HG03457 (cell line): ENCODE measurements around the gene CA12.
"Not testable (repeated sequence)": the region's sequence is repeated elsewhere in the genome, so short reads cannot be mapped to it uniquely, and the experiment has no call there.

ENCODE experiments used
- ATAC-seq: cut with Tn5 transposase; IDR thresholded peaks from one replicate; pipeline ENCODE4 v1.9.1; 2021; ENCODE audit warnings: moderate number of reproducible peaks; ENCODE audit not compliant: unreplicated experiment

The CA12 gene

DNA sequence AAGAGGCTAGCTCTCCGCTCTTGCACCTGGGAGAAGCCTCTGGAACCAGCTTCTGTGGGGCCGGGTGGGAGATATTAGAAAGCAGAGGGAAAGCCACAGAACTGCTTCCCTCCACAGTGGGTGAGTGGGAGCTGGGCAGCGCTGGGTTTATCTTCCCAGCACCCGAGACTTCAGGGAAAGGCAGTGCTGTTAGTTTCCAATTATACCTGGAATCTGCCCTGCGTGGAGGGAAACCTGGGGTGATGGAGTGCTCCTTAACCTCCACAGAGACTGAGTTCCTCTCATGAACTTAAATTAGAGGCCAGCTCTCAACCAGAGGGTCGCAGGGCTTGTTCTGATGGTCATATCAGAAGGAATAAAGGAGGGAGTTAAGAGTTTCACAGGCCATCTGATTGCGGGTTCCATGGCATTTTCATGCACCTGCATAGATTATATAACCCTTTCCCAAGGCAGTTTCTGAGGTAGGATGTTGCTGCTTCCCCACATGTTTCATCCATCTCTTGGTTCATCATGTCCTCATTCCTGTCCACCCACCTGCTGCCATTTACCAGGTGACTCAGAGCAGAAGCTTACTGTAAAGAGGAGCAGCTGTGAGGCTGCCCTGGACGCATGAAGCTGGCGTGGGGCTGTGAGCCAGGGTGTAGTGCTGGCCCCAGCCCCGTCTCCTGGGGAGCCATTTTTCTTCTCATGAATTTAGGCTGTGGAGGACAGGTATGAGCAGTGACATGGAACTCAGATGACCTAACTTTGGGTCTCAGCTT lies 42.5 kb downstream of the CA12 start:
- ATAC-seq, result no peak

DNA sequence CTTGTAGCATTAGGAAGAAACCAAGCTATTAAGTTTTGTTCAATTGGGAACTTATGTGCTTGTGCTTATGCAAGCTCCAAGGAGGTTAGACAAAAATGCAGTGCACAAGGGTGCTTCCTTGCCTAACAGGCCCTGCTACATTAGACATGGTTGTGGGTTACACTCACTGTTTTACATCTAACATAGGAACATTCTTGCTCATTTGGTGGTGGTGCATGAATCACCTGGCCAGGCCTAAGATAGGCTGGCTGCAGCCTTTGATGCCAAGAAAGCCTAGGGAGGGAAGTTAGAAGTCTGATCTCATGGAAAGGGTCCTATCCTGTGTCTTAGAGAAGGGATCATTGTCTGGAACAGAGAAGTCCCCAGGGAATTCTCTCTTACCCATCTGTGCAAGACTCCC lies 43.5 kb downstream of the CA12 start:
- ATAC-seq, result no peak

DNA sequence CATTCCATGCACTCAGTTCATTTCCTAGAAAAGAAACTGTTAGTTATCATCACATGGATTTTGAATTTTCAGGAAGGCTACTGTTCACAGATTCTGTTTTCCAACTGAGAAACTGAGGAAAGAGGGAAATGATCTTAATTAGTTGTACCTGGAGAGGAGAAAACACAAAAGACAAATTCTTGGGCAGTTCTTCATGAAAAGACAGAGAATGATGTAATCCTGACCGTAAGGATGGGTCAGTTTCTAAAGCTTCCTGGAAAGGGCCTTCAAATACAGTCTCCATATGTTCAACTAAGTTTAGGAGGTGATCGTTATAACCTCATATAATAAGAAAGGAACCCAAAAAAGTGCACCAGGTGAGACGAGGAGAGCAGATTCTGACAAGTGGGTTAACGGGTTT lies 44.6 kb downstream of the CA12 start:
- ATAC-seq, result no peak

DNA sequence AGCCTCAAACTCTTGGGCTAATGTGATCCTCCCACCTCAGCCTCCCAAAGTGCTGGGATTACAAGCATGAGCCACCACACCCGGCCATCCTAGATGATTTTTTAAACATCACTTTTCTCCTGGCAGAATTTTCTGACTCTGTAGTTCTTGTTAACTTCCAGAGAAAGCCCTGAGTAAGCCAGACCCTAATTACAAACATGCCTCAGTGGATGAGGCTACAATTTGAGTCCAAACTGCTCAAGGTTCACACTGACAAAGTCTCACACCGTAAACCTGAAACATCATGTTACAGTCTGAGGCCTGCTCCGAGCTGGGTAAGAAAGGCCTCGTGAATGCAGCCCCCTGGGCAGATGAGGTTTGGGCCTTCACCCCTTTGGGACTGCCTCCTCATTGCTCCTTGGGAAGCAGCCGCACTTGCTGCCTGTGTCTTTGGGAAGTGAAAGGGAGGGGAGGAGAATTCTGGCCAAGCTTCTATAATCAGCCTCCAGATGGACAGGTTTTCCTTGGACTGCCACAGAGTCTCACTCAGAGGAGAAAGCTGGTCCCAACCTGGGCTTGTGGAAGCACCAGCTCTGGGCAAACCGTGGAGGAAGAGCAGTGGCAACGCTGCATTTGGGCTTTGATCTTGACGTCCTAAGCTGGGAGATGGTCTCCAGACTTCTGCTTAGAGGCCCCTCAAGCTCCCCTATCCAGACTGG lies 46.0 kb downstream of the CA12 start:
- ATAC-seq, result no peak

DNA sequence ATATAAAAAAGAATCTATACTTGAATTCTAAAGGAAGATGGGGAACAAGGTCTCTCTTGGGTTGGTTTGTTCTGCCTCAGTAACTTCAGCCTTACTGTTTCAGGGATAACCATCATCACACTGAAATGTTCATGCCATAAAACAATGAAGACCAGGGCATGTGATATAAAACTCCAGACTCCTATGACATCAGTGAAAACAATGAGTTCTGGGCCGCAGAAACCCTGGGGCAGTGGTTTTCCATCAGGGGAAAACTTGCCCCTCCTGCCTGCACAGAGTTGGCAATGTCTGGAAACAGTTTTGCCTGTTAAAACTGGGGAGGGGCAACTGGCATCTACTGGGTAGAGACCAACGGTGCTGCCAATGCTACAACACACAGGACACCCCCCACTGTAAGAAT lies 46.8 kb downstream of the CA12 start:
- ATAC-seq, result no peak

DNA sequence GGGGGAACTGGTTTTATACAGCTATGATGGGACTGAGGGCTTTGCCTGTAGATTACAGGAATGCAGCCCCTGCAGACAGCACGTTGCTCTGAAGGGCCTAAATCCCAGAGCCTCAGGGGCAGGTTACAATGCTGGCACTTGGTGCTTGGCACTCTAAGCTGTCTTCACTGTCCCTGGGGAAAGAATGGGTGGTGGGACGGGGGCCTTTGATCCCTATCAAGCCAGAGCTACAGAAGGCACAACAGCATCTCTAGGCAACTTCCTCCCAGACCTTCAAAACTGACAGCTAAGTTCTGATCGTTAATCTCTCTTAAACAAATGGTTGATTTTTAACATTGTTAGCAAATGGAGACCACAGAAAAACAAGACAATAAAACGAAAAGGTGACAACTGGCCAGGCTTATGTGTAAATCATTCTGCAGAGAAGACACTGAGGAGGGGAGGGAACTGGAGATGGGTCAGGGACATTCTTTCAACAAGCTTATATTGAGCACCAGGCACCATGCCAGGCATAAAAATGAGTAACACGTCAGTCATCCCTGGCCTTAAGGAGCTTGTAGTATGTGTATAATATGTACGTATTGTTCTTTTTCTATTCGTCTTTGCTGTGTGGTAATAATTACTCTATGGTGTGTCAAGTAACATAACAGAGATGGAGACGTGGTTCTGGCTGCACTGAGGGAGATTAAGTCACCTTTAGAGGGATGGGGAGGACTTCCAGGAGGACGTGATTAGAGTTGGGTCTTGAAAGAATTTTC lies 49.1 kb downstream of the CA12 start:
- ATAC-seq, result no peak

DNA sequence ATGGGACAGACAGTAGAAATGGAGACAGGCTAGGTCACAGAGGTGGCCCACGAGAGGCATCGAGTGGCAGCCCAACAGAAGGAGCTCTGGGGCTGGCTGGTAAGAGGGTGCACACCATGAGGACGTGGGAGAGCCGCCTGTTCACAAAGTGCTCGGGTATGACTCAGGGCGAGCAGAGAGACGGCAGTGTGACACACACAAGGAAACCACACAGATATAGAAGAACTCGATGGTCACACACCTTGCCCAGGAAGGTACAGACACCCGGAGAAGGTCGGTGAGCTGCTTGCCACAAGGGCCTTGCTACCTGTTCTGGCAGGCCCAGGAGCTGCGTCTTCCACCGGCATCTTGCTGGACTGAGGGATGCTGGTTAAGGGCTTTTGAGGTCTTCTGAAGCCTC lies 50.2 kb downstream of the CA12 start:
- ATAC-seq, result no peak

DNA sequence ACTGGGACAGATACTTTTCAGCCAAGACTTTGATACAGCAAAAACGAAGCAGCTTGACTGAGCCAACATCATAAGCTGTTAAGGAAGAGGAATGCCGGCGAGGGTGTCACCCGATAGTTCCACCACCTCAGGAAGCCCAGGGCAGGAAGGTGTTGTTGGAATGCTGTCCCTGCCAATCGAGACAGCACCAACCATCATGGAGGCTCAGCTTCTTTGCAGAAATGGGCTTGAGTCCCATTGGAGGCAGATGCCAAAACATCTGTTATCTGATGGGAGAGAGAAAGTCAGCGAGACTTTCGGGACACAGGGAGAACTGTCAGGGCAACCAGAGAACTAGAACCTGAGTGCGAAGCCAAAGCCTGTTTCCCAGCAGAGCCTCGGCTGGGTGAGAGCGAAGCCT lies 50.7 kb downstream of the CA12 start:
- ATAC-seq, result no peak

DNA sequence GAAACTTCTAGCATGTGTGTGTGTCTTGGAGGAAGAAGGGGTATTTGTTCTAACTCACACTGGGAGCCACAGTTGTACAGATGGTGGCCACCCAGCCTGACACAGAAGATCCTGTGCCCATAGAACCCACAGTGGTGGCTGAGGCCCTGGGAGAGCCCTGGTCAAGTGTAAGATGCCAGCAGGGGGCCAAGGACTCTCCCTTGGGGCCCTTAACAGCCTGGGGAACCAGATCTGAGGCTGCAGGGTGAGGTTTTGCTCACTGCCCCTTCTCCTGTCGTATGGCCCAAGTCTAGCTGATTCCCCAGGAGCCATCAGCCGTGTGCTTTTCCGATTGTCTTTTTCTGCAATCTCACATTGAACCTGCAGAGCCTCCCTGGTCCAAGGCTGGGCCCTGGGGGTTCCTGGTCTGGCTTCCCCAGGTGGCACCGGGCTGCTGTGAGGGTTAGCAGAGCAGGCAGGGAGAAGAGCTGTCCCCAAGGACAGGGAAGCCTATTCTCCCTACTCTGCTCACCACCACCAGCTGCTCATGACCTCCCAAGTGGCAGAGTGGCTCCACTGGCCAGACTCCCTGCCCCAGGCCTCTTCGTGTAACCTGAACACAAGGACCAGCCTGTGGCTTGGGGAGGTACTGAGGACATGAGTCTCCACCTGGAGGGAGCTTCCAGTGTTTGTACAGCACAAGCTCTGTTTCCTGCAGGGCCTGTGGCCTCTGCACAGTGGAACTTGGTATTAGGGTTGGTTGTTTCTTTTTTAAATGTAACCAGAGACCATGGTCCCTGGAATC lies 51.9 kb downstream of the CA12 start:
- ATAC-seq, result no peak

DNA sequence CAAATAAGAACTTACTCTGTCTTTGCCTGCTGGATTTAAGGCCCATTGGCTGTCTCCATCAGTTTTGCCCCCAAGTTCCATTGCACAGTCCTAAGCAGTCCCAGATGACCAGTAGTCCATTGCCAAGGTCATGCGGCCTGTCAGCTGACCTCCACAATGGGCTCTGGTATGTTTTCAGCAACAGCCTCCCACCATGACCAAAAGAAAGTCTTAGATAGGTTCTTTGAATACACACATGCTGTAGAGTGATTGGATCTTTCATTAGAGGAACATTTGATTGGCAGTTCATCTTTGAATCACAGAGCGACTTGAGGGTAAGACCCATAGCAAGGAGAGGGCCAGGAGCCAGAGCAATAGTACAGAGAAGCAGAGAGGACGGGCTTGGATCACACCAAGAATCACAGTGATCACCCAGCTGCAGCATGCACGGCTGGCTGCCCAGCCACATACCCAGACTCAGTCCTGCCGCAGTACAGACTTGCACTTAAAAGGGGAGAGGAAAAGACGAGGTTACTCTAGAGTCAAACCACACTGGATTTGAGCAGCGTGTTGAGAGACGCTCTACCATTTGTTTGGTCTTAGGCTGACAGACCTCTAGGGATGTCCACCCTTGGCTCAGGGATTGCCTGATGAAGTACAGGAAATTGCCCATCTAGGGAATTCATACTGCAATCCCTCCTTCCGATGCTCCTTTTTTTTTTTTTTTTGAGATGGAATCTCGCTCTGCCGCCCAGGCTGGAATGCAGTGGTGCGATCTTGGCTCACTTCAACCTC lies 53.8 kb downstream of the CA12 start:
- ATAC-seq, result no peak

DNA sequence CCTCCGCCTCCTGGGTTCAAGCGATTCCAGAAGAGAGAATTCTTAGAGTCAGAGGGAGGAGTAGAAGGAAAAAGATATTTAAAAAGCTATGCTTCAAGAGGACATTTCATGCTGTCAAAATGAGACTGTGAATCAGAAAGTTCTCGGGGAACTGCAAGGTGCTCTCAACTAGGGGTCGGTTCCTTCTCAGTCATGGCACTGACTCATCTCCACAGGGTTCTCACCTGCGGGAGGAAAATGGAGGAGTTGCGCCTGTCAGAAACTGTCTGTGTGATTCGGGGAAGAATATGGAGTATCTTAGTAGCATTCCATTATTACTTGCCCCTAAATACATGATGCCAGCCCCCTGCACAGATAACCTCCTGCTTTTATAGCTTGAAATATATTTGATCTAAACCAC lies 56.9 kb downstream of the CA12 start:
- no peak for ATAC-seq

DNA sequence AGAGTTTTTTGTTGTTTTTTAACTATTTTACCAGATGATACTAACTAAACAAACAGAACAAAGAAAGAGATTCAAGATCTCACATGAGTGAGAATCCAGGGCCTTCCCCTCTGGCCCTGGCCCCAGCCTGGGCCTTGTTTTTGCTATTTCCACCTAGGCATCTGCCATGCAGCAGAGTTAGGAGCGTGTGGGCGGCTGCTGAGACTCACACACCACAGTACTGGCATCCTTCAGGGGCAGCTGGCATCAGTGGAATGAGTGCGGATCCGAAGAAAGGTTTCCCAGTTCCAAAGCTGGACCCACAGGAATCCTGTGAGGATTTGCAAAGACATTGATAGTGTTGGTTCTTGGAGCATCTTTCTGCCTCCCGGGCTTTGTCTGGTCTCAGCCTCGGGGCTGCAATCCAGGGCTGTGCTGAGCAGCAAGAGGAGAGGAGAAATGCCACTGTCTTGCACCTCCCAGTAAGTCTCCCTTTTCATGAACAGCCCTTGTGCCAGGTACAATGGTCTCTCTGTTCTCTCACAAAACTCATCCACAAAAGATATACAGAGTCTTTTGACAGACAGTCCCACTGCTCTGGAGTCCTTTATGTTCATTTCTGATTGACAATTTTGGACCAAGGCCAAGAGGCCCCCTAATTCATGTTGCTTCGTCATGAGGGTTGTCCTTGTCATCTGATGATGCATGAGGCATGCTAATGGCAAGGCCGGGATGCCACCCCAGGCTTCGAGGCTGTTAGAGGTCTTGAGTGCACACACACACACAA lies 57.7 kb downstream of the CA12 start:
- no peak for ATAC-seq

DNA sequence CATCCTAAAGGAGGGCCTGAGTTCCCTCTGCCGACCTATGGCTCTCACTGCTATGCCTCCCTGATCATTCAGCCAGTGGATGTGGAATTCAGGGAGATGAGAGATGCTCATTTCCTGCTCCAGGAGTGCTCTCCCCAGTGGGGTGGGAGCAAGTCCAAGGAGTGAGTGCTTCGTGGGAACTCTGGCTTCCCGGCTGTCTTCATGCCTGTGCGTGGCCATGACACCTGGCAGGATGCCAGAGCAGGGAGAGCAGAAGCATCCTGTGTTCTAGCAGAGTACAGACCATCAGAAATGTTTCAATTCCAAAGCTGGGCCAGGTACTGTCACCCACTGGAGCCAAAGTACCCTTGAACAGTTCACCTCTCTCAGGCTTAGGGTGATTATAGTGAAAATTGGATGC lies 59.1 kb downstream of the CA12 start:
- no peak for ATAC-seq

DNA sequence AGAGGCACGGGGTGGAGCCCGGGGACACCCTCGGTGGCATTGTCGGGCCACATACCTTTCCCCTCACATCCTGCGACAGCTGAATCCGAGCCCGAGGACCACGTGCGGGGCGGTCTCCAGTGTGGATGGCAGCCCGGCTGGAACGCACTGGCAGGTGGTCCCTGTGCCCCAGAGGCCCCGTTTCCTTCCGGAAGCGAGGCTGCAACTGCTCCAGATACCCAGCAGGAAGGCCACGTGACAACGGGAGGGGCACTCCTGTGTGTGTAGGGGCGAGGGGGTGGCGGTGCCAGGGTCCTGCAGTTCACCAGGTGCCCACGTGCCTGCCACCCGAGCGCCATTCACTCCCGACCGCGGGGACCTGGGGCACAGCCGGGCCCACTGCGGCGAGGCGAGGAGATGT lies 60.2 kb downstream of the CA12 start:
- ATAC-seq, result no peak

DNA sequence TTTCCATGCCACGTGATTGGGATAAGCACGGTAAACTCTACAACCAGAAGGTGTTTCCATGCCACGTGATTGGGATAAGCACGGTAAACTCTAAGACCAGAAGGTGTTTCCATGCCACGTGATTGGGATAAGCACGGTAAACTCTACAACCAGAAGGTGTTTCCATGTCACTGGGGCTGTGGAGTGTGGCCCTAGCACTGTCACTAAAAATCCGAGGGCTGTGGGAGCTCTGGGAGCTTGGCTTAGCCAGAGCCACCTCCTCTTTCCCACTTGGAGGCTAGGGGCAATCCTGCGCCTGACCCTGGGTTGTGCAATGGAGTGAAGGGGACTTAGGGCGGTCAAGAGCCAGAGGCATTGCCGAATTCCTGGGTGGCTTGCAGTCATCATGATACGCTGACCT lies 60.7 kb downstream of the CA12 start:
- ATAC-seq, result not testable (repeated sequence)

DNA sequence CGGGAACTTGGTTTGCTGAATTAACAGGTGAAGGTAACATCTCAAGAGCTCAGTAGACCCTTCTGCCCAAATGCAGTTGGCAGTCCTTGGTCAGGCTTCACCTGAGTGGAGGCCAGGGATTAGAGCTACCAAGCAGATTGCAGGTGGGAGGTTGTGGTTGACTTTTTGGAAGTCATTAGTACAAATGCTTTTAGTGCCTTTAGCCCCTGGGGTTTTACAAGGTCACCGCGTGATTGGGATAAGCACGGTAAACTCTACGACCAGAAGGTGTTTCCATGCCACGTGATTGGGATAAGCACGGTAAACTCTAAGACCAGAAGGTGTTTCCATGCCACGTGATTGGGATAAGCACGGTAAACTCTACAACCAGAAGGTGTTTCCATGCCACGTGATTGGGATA lies 61.2 kb downstream of the CA12 start:
- ATAC-seq, result not testable (repeated sequence)

DNA sequence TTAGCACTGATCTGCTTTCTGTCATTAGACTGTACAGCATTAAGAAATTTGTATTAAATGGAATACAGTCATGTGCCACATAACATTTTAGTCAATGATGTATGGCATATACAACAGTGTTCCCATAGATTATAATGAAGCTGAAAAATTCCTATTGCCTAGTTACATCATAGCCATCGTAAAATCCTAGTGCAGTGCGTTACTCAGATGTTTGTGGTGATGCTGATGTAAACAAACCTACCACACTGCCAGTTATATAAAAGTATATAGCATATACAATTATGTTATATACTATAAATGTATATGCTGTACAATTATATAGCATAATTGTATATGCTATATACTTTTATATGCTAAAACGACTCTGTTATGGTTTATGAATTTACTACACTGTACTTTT lies 62.6 kb downstream of the CA12 start:
- no peak for ATAC-seq

DNA sequence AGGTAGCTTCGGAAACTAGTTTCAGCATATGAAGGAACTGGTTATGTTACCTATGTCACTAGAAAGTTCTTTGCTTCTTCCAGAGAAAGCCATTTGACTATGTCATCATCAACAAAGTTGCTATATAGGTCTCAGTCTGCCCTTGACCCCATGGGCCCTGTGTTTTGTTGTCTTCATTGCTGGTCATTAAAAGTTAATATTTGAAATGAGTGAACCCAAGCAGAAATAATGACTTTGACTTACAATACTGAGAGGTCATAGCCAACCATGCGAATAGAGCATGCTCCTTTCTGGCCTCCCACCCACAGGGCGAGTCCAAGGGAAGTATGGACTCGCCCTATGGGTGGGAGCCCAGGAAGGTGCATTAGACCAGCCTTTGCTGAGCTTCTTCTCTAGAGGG lies 63.3 kb downstream of the CA12 start:
- ATAC-seq, result no peak

DNA sequence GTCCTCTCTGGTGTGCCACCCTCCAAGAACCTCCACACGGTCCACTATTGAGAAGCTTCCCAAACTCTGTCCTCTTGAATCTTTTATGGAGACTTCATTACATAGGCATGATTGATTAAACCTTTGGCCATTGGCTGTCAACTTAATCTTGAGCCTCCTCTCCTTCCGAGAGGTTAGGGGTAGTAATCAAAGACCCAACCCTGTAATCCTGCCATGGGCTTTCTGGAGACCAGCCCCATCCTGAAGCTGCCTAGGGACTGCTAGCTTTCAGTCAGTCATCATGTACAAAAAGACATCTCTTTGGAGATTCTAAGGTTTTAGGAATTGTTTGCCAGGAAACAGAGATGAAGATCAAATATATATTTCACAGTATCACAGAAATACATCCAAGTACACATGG lies 67.2 kb downstream of the CA12 start:
- ATAC-seq, result no peak

DNA sequence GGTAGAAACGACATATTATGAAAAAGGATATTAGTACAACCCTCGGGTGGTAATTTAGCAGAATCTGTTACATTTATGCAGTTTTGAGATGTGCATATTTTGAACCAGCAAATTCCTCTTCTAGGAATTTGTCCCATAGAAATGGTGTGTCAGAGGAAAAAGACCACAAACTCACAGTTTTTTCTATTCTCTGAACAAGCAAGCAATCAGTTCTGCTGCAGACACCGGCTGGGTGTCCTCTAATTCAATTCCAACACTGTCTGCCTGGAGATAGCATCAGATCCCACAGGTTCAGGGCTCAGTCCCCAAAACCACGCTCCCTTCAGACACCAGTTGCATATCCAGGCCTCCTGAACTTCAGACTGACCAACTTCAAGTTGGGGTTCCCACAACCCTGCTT lies 67.8 kb downstream of the CA12 start:
- no peak for ATAC-seq
